Body of pancreas (tissue), 4 donors: ENCODE data around the gene CPSF3.

ENCODE experiments used
- CTCF ChIP-seq, 7 experiments: fragments of 450-650 bp in 4 of 7; fragments of 200-600 bp in 3 of 7; sonication (generic) in 3 of 7; IDR thresholded peaks; one replicate each; pipeline ENCODE4 v1.5.1; 2016 to 2019; ENCODE audit warnings: antibody characterized with exemption in 7 of 7
- POLR2A ChIP-seq, 3 donors: fragments of 450-650 bp; IDR thresholded peaks; one replicate each; pipeline ENCODE4 v1.6.1; 2016; ENCODE audit warnings: antibody characterized with exemption in 3 of 3, mild to moderate bottlenecking in 2 of 3

DNA sequence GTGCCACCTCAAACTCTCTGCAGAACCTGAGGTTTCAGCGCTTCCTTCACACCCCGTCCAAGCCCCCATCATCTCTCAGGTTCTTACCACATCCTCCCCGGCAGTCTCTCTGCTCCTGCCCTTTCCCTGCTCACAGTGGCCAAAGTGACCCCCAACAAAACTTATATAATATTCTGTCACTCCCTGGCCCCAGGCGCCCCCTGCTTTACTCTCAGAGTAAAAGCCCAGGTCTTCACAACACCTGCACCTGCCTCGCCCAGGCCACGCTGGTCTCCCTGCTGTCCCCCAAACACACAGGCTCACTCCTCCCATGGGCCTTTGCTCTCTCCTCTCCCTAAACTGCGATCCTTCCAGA, 6.5 kb upstream of the CPSF3 start:
- TF ChIP-seq CTCF (IDR thresholded peaks at IDR 0.05), result no peak
- TF ChIP-seq POLR2A (IDR thresholded peaks at IDR 0.05), result no peak
